GM19463 (cell line): Measurements from ENCODE around the gene NFU1.

Experiments used
- ATAC-seq: cut with Tn5 transposase; IDR thresholded peaks from one replicate; pipeline ENCODE4 v1.9.1; 2021; ENCODE audit warnings: mild to moderate bottlenecking, moderate library complexity; ENCODE audit not compliant: unreplicated experiment

Gene NFU1

DNA sequence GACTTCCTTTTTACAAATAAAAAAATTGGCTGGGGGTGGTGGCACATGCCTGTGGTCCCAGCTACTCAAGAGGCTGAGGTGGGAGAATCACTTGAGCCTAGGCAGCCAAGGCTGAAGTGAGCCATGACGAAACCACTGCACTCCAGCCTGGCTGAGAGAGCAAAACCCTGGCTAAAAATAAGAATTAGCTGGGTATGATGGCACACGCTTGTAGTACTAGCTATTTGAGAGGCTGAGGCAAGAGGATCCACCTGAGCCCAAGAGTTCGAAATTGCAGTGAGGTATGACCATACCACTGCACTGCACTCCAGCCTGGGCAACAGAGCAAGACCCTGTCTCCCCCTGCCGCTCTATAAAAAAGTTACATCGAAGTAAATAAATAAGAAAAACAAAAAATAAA is 83.9 kb downstream of the NFU1 start:
- no peak for ATAC-seq

DNA sequence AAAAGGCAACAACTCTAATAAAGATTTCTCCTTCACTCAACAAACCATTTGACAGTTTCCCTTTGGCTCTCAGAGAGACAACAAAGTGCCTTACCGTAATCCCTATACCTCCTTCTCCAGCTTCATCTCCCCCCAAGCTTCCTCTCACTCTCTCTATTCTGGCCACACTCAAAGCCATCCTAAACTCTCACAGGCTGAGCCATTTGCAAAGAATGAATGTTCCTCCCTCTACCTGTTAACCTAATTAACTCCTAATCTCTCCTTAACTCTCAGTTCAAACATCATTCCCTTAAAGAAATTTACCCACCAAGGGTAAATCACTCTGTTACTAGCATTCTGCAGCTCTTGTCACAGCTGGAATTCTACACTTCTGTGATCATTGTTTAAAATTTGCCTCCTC is 88.5 kb downstream of the NFU1 start:
- no peak for ATAC-seq
